ENCODE measurements around the gene NCLN. TPM values are rescaled to one million over a fixed set of nuclear protein-coding genes. Genes with fewer than 3 reads are reported as not detected.

Gene NCLN
- total and polyA plus RNA-seq, 8 donors, result 34.0 to 68.1 (median 51.3) TPM

- ATAC-seq (peak in 2 of 4 donors; percentile 57 to 63), DNase-seq (peak in 1 of 6 donors; percentile 74), FAIRE-seq (no peak)
- TF ChIP-seq CTCF (IDR thresholded peaks at IDR 0.05), result no peak
- H3K36me3 ChIP-seq, result no peaks in the 10 kb centered on the region
- H3K9me3 ChIP-seq, result no peaks in the 10 kb centered on the region
- H3K27ac ChIP-seq, result no peak overlapping the region
- H3K27me3 ChIP-seq, result no peaks in the 10 kb centered on the region
- intact Hi-C loops (cut with DNase I), result no loop called here
- H3K4me3 ChIP-seq, result no peak overlapping the region
- WGBS, 2 donors, result 71 to 77% methylated on average over 11 of the region's 11 CpGs
- H3K4me1 ChIP-seq, result no peaks in the 10 kb centered on the region
Measured at GRCh38 chr19:3176715-3177501, 8.8 kb upstream of the NCLN start.

DNA sequence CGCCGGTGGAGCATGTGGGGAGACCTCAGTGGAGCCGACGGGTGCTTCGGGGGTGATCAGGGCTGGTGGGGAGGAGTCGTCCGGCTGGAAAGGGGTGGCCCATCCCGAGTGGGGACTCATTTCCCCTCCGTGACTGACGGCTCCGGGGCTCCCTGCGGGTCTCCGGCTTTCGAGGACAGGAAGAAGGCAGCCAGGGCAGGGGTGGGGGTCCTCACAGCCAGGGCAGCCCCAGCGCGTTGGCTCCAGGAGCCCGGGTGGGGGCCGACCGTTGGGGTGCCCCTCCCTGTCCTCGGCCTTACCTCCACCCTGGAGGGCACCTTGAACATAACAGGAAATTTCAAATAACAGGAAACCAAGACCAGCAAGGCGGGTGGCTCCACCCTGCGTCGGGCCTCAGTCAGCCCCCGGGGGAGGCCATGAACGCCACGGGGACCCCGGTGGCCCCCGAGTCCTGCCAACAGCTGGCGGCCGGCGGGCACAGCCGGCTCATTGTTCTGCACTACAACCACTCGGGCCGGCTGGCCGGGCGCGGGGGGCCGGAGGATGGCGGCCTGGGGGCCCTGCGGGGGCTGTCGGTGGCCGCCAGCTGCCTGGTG lies 7.3 kb upstream of the NCLN start, which contains the start of gene S1PR4:
Gene S1PR4, plus strand, starts transcription at position 393 of the 596 bp plus-strand sequence. Its CDS starts 24 bp downstream, at position 417.
- WGBS, 2 donors, result 72 to 86% methylated on average over 42 of the region's 42 CpGs
- no peaks in the 10 kb centered on the region for H3K4me1 ChIP-seq
- intact Hi-C loops (cut with DNase I), result no loop called here
- no peaks in the 10 kb centered on the region for H3K27me3 ChIP-seq
- H3K27ac ChIP-seq, result peak within 1 kb of the TSS in 2 of 4 donors; percentile 41 to 48
- no peak for TF ChIP-seq CTCF (IDR thresholded peaks at IDR 0.05)
- peak in 2 of 4 donors; percentile 6 to 11 for ATAC-seq
- H3K36me3 ChIP-seq, result no peaks in the 10 kb centered on the region
- H3K4me3 ChIP-seq, result peak within 1 kb of the TSS in 1 of 4 donors; percentile 27
- FAIRE-seq, result no peak
- H3K9me3 ChIP-seq, result no peaks in the 10 kb centered on the region
- DNase-seq, result peak in 1 of 6 donors; percentile 73

- FAIRE-seq (no peak), DNase-seq (peak in 1 of 6 donors; percentile 67), ATAC-seq (peak in 3 of 4 donors; percentile 7 to 9 (median 8))
- intact Hi-C loops (cut with DNase I), result no loop called here
- H3K27ac ChIP-seq, result peak overlapping the region in 2 of 4 donors; percentile 41 to 48
- 88% methylated on average over 48 to 52 of the region's 52 CpGs for WGBS, 2 donors
- no peaks in the 10 kb centered on the region for H3K9me3 ChIP-seq
- no peaks in the 10 kb centered on the region for H3K4me1 ChIP-seq
- H3K27me3 ChIP-seq, result no peaks in the 10 kb centered on the region
- no peaks in the 10 kb centered on the region for H3K36me3 ChIP-seq
- no peak for TF ChIP-seq CTCF (IDR thresholded peaks at IDR 0.05)
- peak overlapping the region in 1 of 4 donors; percentile 27 for H3K4me3 ChIP-seq
Measured at GRCh38 chr19:3178973-3179738, 6.6 kb upstream of the NCLN start.

DNA sequence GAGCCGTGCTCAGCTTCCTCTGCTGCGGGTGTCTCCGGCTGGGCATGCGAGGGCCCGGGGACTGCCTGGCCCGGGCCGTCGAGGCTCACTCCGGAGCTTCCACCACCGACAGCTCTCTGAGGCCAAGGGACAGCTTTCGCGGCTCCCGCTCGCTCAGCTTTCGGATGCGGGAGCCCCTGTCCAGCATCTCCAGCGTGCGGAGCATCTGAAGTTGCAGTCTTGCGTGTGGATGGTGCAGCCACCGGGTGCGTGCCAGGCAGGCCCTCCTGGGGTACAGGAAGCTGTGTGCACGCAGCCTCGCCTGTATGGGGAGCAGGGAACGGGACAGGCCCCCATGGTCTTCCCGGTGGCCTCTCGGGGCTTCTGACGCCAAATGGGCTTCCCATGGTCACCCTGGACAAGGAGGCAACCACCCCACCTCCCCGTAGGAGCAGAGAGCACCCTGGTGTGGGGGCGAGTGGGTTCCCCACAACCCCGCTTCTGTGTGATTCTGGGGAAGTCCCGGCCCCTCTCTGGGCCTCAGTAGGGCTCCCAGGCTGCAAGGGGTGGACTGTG lies 5.9 kb upstream of the NCLN start:
- H3K4me3 ChIP-seq, result peak overlapping the region in 1 of 4 donors; percentile 27
- ATAC-seq, result no peak

More for the DNA sequence above, 5.9 kb upstream of the NCLN start:
- FAIRE-seq (no peak), DNase-seq (peak in 1 of 6 donors; percentile 64)
- intact Hi-C loops (cut with DNase I), result no loop called here
- H3K4me1 ChIP-seq, result no peaks in the 10 kb centered on the region
- peak overlapping the region in 2 of 4 donors; percentile 41 to 48 for H3K27ac ChIP-seq
- WGBS, 2 donors, result 87 to 89% methylated on average over 31 of the region's 31 CpGs
- H3K27me3 ChIP-seq, result no peaks in the 10 kb centered on the region
- H3K36me3 ChIP-seq, result no peaks in the 10 kb centered on the region
- TF ChIP-seq CTCF (IDR thresholded peaks at IDR 0.05), result no peak
- H3K9me3 ChIP-seq, result no peaks in the 10 kb centered on the region
